Fibroblast of the aortic adventitia (primary cell): ENCODE measurements around the gene BCR. TPM values are rescaled to one million over a fixed set of nuclear protein-coding genes. Genes with fewer than 3 reads are reported as not detected.

Experiments used
- DNase-seq: peaks from one replicate; pipeline ENCODE4 v3.0.0-alpha.2; 2010; ENCODE audit warnings: low read depth
- H3K4me3 ChIP-seq: 2 replicates; pipeline ENCODE4 v1.5.1; 2011; ENCODE audit warnings: low read depth, mild to moderate bottlenecking, control low read depth, low read length, moderate library complexity
- total RNA-seq: library from RNA; depleted of rRNA; stranded (reverse); fragments of >200 nt; gene quantifications from 2 replicates; pipeline ENCODE4 v1.2.3, GENCODE V29; 2012; ENCODE audit warnings: low replicate concordance
- TF ChIP-seq, protein P1 (sequence below): IDR thresholded peaks from 2 replicates; pipeline ENCODE4 v1.5.1; 2011; ENCODE audit warnings: mild to moderate bottlenecking, low read length, control low read depth, inconsistent platforms; ENCODE audit not compliant: insufficient read depth

The BCR gene
- total RNA-seq, 1 donor = 37.3 TPM

DNA sequence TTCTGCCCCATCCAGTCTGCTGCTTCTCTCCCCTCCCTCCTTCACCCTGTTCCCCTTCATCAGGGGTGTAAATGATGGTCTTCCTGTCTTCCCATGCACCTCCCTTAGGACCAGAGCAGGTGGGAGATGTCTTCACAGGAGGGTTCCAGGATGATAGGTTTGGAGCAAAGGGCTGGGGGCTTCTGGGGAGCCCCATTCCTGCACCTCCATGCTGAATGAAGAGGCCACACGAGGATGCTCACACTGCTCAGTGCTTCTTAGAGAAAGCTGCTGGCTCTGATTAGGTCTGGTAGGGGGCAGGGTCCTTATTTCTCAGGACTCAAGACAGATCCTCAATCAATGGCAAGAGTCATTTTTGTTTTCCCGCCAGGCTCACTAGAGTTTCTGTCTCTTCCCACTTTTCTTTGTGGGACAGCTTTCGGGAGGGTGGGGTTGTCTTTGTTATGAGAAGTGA is 41.1 kb downstream of the BCR start:
- H3K4me3 ChIP-seq = no peak overlapping the region
- no peak for DNase-seq
- TF ChIP-seq, protein P1, sequence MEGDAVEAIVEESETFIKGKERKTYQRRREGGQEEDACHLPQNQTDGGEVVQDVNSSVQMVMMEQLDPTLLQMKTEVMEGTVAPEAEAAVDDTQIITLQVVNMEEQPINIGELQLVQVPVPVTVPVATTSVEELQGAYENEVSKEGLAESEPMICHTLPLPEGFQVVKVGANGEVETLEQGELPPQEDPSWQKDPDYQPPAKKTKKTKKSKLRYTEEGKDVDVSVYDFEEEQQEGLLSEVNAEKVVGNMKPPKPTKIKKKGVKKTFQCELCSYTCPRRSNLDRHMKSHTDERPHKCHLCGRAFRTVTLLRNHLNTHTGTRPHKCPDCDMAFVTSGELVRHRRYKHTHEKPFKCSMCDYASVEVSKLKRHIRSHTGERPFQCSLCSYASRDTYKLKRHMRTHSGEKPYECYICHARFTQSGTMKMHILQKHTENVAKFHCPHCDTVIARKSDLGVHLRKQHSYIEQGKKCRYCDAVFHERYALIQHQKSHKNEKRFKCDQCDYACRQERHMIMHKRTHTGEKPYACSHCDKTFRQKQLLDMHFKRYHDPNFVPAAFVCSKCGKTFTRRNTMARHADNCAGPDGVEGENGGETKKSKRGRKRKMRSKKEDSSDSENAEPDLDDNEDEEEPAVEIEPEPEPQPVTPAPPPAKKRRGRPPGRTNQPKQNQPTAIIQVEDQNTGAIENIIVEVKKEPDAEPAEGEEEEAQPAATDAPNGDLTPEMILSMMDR = no peak

DNA sequence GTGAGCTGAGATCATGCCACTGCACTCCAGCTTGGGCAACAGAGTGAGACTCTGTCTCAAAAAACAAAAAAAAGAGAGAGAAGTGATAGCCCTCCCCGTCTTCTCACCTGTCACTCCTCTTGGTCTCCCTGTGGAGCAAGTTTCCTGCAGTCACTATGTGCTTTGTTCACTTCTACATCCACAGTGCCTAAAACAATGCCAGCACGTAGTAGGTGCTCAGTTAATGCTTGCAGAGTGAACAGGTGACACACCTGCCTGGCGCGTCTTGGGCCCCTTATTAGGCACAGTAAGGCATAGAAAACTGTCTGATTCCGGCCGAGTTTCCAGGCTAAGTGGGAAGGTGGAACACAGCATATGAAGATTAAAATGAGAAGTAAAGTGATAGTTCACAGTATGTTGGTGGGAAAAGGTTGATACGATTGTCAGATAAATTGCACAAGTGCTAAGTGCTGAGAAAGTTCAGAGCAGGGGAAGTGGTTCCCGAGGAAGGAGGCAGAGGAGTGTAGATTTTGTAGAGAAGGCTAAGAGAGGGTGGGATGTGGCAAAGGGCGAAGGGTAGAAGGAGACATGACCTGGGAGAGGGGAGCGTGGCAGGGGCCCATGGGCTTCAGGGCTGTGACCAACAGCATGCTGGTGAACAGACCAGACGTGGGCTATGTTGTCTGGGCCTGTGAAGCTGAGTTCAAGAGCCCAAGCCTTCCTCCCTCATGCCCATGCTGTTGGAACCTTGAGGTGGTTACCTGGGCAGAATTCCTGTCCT is 41.9 kb downstream of the BCR start:
- no peak for DNase-seq
- TF ChIP-seq, protein P1 = no peak
- no peak overlapping the region for H3K4me3 ChIP-seq

DNA sequence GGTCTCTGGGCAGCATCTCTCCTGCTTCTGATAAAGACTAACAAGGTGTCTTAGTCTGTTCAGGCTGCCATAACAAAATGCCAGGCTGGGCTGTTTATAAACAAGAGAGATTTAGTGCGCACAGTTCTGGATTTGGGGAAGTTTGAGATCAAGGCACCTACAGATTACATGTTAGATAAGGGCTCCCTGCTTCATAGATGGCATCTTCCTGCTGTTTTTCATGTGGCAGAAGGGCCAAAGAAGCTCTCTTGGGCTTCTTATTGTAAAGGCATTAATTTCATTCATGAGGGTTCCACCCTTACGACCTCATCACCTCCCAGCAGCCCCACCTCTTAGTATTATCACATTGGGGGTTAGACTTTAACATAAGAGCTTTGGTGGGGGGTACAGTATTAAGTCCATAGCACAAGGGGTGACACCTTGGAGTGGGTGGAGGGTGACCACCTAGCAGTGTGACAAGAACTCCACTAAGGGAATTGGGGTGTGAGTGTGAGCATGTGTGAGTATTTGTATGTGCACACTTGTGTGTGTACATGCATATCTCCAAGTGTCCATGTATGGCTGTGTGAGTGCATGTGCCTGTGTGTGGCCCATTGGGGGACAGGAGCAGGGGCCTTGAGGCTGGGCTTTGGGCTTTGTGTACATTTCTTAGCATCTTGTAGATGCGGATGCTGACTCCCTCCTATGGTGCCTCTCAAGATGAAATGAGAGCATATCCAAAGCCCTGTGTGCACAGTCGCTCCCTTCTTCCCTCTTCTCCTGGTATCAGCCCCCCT is 42.7 kb downstream of the BCR start:
- H3K4me3 ChIP-seq = no peak overlapping the region
- DNase-seq = no peak
- TF ChIP-seq, protein P1 = no peak

DNA sequence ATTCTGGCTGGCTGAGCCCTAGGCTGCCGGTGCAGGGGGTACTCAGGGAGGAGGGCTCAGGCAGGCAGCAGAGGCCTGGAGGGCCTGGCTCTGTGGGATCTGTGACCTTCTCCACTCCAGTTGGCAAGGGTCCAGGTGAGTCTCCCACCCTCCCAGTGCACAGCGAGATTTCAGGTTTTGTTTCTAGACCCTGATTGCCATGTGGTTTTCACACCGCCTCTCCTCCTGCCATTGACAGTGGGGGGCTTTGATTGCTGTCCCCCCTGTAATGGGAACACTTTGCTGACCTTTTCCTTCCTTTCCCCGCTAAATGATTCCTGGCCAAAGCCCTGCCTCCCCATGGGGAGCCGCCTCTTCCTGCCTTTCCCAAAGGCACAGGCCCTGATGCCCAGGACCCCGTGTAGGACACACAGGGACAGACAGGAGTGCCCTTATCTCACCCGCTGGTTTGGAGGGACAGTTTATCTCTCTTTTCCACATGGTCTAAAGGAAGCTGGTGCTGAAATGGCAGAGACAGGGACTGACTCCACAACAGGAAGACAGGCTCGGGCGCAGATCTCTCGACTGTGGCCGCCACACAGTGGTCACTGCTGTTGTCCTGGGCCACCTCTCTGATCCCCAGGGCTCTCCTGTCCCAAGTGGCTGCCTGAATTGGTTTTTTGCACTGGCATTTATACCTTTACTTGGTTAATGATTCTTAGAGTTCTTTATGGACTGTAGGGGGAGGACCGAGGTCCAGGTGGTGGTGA is 43.4 kb downstream of the BCR start:
- TF ChIP-seq, protein P1 = no peak
- DNase-seq = no peak
- no peak overlapping the region for H3K4me3 ChIP-seq

DNA sequence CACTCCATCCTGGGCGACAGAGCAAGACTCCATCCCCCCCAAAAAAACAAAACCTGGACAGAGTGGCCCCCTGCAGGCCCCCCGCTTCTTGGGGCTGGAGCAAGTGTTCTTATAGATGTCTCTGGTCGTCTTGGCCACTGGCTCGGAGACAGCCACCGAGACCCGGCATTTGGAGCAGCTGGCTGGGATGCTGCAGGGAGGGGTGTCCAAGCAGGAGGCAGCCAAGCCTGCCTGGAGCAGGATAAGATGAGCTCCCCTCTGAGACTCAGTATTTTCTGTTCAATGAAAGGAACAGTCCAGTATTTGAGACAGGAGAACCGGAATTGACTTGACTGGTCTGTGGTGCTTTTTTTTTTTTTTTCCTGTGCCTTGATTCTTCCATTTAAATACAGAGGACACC is 44.5 kb downstream of the BCR start:
- H3K4me3 ChIP-seq = no peak overlapping the region
- TF ChIP-seq, protein P1 = no peak
- DNase-seq = no peak

DNA sequence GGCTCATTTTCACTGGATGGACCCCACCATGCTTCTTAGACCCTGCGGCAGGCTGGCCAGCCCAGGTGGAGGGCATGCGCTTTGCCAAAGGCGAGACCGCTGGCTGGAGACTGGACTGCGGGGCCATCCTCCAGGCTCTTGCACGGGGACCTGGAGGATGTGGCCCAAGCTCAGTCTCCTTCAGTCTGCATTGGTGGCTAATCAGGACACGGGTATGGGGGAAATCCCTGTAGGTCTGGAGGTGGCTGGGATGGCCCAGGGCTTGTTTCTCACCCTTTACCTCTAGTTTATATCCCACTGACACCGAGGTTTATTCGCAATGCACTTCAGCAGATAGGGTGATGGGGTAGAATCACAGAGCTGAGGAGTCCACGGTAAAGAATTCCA is 45.0 kb downstream of the BCR start:
- DNase-seq = no peak
- TF ChIP-seq, protein P1 = no peak
- H3K4me3 ChIP-seq = no peak overlapping the region
